DMS79 treated with DMSO at 0.1 percent for 48 hours (cell line): Measurements from ENCODE around the gene MRPL20.
"Not testable (repeated sequence)": the region's sequence is repeated elsewhere in the genome, so short reads cannot be mapped to it uniquely, and the experiment has no call there.

Source experiments
- DNase-seq: peaks from one replicate; lab custom pipeline; 2025; lab: John Stamatoyannopoulos, UW

Gene MRPL20

DNA sequence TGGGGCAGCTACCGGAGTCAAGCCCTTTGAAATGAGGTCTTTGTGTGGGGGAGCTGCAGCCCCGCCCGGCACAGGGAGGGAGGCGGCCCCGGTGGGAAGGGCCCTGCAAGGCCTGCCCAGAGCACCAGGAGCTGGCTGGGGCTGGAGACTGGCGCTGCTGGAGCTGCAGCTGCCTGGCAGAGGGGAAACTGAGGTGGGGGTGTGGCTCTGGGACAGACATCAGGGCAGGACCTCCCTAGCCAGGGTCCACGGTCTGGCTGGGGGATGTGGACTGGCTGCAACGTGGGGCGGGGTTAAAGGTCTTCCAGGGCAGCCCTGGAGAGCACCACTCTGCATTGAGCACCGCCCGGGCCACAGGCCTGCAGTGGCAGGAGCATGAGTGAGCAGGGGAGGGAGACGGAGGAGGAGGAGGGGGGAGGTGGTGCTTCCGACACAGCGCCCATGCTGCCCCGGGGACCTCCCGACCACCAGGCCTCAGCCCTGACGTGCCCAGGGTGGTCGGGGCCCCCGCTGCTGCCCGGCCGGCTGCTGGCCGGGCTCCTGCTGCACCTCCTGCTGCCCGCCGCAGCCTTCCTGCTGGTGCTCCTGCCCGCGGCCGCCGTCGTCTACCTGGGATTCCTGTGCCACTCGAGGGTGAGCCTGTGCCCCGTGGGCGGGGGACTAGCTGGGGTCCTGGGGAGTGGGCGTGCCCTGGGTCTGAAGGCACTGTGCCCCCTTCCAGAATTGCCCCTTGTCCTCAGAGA lies 18.8 kb upstream of the MRPL20 start:
- DNase-seq: no peak

DNA sequence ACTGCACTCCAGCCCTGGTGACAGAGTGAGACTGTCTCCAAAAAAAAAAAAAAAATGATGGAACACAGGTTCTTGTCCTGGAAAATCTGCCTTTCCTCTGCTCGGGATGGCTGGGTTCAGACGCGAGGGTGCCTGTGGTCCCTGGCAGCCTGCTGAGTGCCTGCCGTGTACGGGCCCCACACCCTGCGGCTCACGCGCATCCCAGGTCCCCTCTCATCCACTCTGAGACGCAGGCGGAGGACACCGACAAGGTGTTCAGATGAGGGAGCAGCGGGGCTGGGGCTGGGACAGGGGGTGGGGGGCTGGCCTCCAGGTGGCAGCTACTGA lies 18.3 kb upstream of the MRPL20 start:
- DNase-seq: no peak

DNA sequence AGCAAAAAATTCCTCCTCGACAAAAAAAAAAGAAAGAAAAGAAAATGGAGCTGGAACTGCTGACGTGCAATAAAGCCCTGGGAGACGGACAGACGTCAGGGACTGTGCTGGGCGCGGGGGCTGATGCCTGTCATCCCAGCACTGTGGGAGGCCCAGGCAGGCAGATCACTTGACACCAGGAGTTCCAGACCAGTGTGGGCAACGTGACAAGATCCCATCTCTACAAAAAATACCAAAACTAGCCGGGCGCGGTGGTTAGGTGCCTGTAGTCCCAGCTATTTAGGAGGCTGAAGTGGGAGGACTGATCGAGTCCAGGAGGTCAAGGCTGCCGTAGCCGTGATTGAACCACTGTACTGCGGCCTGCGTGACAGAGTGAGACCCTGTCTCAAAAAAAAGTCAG lies 17.6 kb upstream of the MRPL20 start:
- no peak for DNase-seq

DNA sequence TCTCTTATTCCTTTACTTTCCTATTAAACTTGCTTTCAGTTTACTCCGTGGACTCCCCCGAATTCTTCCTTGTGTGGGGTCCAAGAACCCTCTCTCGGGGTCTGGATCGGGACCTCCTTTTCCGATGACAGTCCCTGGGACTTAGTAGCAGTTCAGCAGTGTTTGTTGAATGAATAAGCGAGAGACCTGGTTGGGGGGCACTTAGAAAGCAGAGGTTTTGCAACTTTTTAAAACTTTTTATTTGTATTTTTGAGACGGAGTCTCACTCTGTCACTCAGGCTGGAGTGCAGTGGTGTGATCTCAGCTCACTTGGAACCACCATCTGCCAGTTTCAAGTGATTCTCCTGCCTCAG lies 16.1 kb upstream of the MRPL20 start:
- no peak for DNase-seq

DNA sequence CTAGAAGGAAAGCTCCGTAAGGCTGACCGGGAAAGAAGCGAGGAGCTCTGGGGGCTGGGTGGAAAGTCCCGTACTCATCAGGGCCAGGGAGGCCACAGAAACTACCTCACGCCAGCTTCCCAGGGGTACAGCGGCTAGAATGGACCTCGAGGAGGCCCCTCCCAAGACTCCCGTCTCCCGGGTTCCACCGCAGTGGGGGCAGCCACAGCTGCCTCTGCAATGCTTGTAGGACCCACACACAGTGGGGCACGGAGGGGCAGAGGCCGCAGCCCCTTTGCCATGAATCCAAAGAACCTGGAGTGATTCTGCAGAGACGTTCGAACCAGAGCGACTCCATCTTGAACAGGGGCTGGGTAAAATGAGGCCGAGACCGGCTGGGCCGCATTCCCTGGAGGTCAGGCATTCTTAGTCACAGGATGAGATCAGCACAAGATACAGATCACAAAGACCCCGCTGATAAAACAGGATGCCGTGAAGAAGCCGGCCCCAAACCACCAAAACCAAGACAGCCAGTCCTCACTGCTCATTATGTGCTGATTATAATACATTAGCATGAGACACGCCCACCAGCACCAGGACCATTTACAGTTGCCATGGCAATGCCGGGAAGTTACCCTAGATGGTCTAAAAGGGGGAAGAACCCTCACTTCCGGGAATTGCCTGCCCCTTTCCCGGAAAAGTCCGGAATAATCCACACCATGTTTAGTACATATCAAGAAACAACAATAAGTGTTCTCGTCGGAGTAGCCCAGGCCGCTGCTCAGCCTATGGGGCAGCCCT lies 15.6 kb upstream of the MRPL20 start:
- DNase-seq: no peak

DNA sequence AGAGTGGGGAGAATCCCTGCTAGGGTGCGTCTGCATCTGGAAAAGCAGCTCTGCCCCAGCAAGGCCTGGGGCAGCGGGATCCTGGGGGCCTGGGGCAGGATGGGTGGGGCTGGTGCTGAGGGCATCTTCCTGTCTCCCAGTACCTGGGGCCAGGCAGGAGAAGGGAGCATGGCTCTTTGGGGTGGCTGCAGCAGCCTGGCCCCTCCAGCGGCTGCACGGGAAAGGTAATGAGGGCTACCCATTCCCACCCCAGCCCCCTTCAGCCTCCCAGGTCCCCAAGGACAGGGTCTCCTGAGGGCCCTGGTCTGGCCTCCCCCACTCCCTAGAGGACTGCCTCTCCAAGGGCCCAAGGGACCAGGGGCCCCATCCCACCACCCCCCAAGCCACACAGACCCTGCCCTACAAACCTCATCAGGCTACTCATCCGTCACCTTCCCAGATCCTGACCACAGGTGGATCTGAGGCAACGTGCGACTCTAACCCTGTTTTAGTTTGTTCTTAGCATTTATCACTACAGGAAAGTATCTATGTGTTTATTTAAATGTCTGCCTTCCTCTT lies 14.9 kb upstream of the MRPL20 start:
- DNase-seq: no peak

DNA sequence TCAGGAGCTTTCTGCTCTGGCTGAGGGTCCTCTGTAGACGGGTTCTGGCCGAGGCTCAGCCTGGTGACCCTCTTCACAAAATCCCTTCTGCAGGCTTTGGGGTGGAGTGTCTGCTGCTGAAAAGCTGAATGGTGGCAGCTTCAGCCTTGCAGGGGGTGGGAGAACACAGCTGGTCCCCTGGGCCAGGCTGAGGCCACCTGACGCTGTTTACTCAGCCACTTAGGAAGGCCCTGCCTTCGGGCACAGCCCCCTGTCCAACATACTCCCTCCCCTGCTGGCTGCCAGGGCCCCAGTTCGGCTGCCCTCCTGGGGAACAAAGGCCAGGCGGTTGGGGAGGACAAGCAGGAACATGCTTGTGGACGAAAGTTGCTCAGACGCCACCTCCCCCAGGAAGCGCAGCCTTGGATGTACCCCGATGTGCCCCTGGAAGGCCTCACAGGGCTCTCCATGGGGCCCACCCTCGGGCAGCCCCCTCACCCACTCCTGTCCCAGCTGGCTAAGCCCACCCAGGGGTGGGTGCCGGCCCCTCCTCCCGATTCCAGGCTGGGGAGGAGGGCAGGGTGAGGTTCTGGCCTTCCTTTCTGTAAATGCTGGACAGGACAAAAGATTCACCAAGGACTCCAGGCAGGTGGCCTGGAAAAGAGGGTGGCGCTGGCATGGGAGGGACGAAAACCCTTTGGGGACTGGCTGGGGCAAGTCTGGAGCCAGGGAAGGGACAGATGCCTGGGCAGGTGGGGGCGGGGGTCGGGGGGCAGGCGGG lies 14.2 kb upstream of the MRPL20 start, which contains the start of gene ANKRD65:
ANKRD65 (minus strand) TSS at position 130 of the 760 bp plus-strand sequence. CDS start 271 bp downstream, outside the sequence.
- peak; percentile 81 for DNase-seq

DNA sequence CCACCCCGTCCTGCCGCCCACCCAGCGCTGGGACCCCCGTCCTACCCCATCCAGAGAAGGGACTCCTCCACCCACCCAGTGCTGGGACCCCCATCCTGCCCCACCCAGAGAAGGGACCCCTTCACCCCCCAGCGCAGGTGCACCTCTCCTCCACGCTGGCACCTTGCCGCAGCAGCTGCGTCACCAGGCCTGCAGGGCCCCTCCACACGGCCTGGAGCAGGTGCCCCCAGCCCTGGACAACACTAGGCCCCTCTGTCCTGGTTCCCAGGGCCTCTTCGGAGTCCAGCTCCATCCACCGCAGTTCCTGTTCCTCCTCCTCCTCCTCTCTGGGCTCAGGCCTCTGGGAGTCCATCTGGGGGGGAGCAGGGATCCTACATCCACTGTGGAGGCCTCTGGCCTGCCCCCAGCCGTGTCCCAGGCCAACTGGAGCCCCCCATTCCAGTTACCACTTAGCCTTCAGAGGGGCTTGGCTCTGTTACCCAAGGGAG lies 13.6 kb upstream of the MRPL20 start:
- DNase-seq: peak; percentile 39

DNA sequence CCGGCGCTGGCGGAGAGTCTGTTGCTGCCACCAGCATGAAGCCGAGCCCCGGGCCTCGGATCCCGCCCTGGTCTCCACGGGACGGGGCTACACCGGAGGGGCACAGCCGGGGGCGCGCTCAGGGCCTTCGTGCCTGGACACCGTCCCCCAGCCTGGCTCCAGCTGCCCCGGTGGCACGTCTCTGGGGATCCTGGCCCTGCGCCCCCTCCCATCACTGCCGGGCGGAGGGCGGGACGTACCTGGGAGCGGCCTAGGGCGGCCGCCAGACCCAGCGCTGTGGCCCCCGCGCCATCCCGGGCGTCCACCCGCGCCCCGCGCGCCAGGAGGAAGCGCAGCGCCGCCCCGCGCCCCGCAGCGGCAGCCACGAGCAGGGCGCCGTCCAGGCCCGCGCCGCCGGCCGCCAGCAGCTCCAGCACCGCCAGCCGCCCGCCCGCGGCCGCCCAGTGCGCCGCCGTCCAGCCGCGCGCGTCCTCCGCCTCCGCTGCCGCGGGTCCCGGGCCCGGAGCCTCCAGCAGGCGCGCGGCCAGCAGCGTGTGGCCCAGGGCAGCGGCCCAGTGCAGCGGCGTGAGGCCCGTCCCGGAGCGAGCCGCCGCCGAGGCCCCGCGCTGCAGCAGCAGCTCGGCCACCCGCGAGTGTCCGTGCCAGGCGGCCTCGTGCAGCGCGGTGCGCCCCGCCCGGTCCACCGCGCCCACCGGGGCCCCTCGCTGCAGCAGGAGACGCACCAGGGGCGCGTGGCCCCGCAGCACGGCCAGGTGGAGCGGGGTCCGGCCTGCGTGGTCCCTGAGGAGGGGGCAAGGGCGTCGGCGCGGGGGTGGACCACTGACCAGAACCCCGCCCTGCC lies 12.9 kb upstream of the MRPL20 start:
- DNase-seq: peak; percentile 15

DNA sequence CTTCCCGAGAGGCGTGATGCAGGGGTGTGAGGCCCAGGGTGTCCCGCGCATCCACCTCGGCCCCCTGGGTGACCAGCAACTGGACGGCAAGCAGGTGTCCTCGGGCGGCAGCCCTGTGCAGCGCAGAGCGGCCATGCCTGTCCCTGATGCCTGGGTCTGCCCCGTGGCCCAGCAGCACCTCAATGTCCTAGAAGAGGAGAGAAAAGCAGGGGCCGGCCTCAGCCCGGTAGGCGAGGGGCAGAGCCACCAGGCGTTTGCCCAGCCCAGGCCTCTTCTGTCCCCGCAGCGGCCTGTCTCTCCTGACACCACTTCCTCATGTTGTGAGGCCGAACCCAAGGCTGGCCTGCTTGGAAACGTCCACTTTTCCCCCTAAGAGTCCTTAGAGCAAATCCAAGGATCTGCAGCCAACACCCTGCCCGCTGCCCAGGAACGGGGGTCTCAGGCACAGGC lies 12.3 kb upstream of the MRPL20 start:
- no peak for DNase-seq

DNA sequence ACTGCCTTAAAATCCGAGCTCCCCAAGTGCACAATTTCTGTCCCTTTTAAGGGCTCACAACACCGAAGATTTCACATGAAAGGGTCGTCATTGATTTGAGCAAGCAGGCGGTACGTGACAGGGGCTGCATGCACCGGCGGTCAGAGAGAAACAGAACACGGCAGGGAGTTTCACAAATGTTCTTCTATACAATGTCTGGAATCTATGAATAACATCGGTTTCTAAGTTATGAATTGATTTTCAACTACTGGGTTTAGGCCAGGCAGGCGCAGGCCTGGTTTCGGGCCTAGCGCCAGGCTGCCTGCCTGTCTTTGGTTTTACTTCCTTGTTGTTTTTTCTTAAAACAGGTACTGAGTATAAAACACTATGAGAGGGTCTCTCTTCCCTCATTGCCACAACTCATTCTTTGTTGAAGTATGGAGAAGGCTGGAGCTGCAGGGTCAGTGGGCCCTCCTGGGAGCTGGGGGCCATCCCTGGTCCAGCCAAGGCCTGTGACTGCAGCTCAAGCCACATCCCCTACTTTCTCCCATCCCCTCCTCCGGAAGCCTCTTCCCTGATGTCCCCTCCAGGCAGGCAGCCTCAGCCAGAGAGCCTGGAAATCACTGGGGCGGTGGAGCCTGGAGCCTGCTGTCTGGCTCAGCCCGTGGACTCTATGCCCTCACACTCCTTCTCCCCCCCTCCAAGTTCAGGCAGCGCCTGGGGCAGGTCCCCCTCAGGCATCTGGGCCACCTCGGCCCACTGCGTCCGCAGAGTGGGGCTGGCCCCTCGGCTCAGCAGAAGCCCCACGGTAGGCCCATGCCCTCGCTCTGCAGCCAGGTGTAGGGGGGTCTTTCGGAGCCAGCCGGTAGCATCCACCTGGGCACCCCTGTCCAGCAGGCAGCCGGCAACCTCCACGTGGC lies 11.6 kb upstream of the MRPL20 start:
- DNase-seq: no peak

DNA sequence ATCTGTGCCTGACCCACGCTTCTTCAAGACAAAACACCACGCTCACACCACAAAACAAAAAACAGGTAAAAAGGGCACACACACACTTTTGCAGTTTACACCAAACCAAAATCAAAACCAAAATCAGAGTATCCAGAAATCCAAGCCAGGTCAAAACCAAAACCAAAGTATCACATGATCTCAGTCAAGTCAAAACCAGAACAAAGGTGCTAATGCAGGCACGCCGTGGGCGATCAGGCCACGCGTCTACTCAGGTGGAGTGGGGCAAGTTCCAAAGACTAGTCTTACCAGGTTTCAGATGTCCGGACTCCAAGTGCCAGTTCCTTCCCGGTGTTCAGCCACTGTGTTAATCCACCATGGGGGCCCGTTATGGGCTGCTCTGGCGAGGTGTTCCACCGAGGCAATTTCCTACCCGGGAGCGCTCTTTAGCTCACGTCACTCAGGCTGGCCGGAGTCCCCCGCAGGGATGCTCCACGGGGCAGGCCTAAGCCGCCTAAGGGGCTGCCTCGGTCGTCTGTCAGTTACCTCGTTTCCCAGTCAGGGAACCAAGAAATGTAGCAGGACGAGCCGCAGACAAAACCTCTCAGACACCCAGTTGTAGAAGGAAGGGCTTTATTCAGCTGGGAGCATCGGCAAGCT lies 10.9 kb upstream of the MRPL20 start:
- DNase-seq: not testable (repeated sequence)

DNA sequence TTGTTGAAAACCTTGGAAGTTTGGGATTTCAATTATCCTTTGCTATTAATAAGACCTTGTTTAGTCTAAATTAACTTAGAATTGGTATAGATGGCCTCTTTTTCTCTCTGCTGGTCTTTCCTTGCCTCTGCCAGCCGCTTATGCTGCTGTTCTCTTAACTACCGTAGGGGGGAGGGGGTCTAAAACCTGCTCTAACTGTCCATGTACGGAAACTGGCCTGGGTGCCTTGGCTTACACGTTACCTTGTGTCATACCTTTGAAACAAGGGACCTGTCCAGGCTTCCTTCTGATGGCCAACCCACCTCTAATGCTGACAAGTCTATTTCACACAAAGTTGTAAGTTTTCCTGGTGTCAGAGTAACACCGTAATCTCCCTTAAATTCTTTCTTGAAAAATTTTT lies 10.3 kb upstream of the MRPL20 start:
- DNase-seq: not testable (repeated sequence)

DNA sequence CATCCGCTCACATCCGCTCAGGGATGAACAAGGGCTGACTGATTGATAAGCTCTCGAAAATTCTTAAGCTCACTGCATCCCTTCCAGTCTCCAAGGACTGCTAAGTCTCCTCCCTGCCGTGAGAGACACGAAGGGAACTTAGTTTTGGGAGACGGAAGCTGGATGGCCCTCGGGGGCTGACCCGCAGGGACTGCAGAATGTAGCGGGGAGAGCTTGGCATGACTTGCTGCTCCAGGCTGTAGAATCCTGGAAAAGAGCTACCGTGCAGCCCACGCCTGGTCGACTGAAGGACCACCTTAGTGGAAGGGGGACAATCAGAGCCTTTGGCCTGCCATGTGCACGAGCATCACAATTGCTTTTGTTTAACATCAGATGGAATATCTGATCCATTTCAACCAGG lies 8.7 kb upstream of the MRPL20 start:
- DNase-seq: no peak

DNA sequence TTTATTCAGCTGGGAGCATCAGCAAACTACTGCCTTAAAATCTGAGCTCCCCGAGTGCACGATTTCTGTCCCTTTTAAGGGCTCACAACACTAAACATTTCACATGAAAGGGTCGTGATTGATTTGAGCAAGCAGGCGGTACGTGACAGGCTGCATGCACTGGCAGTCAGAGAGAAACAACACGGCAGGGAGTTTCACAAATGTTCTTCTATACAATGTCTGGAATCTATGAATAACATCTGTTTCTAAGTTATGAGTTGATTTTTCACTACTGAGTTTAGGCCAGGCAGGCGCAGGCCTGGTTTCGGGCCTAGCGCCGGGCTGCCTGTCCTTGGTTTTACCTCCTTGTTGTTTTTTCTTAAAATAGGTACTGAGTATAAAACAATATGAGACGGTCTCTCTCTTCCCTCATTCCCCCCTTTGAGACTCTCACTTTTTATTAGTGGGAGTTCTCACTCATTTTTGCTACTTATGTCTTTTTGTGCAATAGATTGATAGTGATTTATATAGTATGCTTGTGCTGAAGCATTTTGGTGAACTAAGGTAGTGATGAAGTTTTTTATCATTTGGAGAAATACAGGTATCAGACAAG lies 5.3 kb upstream of the MRPL20 start:
- not testable (repeated sequence) for DNase-seq

DNA sequence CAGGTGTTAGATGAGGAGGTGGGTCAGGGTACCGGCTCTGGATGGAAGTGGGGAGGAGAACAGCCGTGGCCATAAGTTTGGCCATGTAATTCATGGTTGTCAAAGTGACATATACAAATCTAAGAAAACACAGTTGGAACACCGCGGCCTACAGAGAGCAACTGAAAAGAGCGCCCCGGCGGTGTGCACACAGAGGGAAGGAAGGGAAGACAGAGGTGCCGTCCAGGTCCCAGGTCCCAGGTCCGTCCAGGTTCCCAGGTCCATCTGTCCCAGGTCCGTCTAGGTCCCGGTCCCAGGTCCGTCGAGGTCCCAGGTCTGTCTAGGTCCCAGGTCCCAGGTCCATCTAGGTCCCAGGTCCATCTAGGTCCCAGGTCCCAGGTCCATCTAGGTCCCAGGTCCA lies 4.5 kb upstream of the MRPL20 start:
- DNase-seq: no peak

DNA sequence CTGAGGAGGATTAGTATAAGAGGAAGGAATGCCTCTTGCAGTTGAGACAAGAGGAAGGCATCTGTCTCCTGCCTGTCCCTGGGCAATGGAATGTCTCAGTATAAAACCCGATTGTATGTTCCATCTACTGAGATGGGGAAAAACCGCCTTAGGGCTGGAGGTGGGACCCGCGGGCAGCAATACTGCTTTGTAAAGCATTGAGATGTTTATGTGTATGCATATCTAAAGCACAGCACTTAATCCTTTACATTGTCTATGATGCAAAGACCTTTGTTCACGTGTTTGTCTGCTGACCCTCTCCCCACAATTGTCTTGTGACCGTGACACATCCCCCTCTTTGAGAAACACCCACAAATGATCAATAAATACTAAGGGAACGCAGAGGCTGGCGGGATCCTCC lies 3.1 kb upstream of the MRPL20 start:
- DNase-seq: not testable (repeated sequence)

DNA sequence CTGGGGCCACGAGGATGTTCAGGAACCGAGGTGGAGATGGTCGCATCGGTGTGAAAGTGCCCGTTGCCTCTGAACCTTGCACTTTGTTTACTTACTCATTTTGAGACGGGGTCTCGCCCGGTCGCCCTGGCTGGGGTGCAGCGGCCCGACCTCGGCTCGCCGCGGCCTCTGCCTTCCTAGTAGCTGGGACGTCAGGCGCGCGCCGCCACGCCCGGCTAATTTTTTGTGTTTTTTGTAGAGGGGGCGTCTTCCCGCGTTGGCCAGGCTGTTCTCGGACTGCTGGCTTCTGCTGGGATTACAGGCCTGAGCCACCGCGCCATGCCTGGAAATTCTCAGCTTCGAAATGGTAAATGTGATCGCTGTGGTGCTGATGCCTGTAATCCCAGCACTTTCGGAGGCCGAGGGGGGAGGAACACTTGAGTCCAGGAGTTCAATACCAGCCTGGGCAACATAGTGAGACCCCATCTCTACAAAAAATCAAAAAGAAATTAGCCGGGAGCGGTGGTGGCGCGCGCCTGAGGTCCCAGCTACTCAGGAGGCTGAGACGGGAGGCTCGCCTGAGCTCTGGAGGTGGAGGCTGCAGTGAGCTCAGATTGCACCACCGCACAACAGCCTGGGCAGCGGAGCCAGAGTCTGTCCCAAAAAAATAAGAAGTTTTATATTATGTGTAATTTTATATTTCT lies 684 bp upstream of the MRPL20 start:
- no peak for DNase-seq
